KG1 (cell line): Measurements from ENCODE around the gene FDX2.

Source experiments
- DNase-seq: peaks from one replicate; lab custom pipeline; 2025; lab: John Stamatoyannopoulos, UW

FDX2 gene

DNA sequence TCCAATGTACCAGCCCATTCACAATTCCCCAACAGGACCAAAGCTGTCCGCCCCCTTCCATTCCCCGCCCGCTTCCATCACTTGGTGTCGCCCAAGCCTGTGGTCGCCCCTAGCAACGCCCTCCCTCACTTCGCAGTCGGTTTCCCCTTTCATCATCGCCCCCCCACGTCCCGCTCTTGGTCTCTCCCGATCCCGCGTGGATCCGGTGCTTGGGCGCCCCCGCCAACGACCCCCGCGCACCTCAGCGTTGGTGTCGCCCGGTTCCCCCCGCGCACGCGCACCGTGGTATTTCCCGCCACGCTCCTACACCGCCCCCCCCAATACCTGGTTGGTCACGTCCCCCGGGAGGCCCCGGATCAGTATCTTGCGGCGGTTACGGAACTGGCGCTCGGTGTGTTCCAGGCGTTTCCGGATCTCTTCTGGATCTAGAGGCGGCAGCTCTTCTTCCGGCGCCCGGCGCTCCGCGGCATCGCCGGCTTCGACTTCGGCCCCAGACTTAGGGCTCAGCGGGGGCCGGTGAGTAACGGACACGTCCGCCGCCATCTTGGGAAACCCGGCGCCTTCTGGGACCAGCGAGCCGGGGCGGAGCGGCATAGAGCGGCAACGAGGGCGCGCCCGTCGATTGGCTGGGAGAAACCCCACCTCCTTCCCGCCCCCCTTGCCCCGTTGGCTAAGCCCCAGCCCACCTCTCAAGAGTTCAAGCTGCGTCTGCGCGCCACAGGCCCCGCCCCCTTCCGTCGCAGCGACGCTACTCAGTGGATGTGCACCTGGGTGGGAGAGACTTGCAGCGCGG lies 17.3 kb upstream of the FDX2 start, which contains the start of gene RAVER1:
Gene RAVER1, minus strand, starts transcription at position 565 of the 793 bp plus-strand sequence. Its CDS starts 22 bp downstream, at position 543.
- DNase-seq: peak; percentile 90

DNA sequence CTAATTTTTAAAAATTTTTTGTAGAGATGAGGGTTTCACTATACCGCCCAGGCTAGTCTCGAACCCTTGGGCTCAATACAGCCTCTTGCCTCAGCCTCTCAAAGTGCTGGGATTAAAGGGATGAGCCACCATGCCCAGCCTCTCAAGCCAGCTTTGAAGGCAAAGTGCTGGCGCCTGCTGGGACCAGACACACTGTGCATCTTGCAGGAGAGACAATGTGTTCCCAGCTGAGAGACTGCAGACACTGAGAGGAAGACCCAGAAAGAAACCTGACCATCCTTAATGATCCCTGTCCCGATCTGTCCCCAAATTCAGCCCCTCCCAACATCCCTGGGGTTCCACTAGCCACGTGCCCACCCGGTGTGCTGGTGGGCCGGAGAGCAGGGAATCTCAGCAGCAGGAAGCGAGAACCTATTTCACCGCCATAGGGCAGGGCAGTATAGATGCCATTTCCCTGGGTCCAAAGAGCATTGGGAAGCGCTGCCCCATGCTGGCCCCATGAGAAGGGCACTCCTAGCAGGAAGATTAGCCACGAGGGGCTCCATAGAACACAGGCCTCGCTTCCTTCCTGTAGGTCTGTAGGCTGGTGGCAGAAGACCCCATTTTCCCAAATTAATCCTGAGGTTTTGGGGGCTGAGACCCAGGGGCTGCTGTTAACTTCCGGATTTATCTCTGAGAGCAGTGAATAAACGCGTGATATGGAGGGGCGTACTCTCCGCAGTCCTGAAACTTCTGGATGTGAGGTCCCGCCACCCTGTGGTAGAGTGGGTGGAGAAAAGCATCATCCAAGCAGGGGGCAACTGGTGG lies 16.5 kb upstream of the FDX2 start:
- DNase-seq: no peak

DNA sequence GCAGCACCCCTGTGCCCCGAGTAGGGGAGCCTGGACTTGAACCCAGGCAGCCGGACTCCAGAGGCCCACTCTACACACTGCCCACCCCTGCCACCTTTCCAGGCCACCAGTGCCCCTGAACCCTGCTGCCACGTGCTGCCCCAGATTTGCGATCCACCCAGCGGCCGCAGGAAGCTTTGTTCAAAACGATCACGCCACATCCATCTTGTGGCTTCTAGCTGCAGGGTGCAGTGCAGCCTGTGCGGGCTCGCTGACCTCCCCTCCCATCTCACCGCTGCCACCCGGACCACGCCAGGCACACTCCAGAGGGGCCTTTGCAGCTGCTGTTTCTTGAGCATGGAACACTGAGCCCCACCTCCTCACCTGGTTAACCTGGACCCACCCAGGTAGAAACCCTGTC lies 13.7 kb upstream of the FDX2 start:
- no peak for DNase-seq

DNA sequence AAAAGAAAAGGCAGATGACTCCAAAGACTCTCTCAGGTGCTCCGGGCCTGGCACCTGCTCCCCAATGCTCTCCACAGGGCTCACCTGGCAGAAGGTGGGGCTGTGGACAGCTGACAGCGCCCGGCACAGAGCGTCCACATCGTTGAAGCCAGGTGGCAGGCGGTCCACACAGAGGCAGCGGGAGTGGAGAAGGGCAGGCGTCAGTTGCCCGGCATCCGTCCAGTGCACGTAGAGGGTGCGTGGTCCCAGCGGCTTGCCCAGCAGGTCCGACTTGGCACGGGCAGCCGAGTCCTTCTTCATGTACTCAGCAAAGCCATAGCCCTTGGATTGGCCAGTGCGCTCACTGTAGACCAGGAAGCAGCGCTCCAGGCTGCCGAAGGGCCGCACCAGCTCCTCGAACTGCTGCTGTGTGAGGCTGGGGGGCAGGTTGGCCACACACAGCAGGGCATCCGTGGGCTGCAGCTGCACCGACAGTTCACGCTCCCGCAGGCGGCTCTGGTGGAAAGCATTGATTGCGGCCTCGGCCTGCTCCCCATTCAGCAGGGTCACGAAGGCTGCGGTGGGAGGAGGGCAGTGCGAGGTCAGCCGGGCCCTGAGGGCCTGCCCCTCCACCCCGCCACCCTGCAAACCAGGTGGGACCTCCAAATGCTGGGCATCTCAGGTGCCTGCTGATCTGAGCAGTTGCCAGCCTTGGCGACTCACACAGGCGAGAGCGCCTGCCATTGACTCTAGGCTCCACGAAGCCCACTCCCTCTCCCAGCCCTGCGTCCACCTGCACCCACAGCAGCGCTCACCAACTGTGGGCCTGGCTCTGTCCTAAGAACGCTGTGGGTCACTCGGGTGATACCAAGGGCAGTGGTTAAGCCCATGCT lies 13.0 kb upstream of the FDX2 start:
- no peak for DNase-seq

DNA sequence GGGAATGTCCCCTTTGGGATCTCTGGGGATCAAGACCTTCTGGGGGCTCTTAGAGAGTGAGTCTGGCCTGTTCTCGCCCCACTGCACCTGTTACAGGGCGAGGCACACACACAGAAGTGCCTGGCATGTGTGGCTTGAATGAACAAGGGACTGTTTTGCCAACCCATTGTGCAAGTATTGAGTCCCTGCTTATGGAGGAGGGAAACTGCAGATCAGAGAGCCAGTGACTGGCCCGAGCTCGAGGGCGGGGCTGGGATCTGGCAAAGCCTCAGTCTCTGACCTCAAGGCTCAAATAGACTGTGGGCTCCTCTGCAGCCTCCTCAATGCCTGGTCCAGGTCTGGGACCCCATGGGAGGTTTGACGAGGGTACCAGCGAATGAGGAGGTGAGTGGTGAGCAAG lies 12.0 kb upstream of the FDX2 start:
- no peak for DNase-seq

DNA sequence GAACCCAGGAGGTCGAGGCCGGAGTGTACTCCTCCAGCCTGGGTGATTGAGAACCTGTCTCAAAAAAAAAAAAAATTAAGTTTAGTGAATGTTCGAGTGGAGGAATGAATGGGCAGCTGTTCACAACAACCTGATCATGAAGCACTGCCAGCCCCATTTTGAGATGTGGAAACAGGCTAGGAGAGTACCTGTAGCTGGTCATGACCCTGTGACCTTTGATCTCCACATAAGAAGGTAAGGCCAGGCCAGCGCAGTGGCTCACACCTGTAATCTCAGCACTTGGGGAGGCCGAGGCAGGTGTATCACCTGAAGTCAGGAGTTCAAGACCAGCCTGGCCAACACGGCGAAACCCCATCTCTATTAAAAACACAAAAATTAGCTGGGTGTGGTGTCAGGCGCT lies 9.9 kb upstream of the FDX2 start:
- DNase-seq: no peak

DNA sequence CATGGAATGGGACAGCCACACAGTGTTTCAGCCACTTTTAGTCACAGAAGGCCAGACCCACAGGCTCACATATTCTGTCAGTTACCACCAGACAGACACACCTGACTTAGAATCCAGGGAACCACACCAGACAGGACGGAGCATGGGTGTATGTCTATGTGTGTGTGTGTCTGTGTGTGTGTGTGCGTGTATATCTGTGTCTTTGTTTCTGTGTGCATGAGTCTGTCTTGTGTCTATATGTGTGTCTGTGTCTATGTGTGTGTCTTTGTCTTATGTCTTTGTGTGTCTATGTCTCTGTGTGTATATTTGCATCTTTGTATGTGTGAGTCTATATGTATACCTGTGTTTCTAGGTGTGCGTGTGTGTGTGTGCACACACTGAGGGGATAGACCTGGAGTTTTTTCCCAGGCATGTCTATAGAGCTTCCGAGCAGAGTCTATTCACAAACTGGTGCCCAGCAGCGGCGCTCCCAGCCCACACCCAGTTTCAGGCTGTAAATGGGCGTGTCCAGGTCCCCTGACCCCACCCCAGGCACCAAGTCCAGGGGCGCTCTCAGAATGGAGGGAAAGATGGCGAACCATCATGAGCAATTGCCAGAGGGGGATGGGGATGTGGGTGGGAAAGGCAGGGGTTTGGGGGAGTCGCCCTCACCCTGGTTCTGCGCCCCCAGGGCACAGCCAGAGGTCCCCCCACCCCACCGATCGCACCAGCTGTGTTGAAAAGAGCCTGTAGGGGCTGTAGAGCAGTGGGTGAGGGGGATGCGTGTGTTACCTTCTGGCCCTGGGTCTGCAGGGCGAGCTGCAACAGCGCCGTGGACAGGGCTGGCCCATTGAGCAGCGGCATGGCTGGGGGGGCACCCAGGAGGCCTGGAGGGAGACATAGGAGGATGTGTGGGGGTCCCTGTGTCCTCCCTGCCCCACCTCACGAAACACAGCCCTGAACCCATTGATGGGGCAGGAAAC lies 6.3 kb upstream of the FDX2 start:
- DNase-seq: no peak

DNA sequence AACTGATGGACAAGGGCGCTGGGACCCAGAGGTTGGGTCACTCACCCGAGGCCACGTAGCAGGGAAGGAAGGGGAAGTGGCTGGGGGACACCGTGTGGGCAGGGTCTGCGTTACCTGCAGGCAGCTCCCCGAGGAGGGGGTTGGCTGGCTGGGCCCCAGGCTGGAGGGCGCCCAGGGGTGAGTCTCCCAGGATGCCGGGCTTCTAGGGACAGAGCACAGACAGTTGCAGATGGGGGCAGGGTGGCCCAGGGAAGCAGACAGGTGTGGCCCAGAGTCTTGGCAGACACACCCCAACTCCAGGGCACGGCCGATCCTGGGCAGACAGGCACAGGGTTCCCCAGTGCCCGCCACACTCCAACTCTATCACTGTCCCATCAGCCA lies 5.6 kb upstream of the FDX2 start:
- no peak for DNase-seq

DNA sequence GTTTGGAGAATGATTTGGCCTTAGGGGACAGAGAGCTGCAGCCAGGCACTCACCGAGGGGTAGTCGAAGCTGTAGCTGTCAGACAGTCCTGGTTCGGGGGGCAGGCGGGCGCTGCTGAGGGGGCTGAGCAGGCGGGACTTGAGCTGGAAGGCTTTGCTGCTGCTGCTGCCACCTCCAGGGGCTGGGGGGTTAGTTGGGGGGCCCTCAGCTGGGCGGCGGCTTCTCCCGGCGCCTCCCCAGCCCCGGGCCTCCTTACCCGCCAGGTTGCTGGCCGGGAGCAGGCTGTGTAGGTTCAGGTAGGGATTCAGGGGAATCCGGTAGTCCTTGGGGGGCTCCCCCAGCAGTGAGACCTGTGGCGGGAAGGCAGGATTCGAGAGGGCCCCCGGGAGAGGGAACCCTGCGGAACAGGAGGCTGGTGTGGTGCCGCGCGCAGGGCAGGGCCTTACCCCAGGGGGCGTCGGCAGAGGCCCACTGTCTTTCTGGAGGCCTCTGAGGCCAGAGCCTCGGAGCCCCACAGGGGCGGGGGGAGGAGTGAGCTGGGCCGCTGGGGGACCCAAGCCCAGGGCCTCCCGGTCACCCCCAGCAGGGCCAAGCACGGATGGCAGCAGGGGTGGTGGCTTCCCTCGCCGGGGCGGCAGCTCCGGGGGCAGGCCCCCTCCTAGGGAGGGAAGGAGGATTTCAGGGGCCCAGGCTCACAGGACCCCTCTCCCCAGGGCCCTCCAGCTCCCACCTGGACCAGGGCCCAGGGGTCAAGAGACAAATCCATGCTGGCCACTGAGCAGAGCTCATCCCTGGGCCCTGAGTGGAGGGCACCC lies 5.0 kb upstream of the FDX2 start:
- DNase-seq: no peak

DNA sequence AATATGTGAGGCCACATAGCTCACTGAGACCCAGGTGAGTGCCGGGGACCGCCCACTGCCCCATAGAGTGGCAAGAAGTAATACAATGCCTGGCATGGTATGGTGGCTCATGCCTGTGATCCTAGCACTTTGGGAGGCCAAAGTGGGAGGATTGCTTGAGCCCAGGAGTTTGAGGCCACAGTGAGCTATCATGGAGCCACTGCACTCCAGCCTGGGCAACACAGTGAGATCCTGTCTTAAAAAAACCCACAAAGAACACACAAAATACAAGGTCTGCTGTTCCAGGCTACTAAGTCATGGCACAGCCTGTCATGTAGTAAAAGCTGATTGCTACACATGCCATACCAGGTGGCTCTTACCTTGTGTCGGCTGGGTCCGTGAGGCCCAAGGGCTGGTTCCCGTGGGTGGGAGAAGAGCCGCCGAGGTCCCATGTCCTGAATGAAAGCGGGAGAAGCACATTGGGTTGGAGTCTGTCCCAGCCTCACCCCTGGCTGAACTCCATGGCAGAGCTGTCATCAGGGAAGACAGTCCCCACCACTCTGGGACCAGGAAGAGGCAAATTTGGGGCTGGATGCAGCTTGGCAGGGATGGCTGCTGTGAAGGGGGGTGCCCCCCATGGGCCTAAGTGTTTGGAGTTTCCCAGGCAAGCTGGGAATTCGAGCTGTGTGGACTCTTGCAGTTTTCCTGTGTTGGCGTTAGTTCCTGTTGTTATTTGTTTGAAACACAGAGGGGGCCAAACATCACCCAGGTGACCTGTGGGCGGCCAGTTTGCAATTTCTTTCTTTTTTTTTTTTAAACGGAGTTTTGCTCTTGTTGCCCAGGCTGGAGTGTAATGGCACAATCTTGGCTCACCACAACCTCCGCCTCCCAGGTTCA lies 3.2 kb upstream of the FDX2 start:
- no peak for DNase-seq

DNA sequence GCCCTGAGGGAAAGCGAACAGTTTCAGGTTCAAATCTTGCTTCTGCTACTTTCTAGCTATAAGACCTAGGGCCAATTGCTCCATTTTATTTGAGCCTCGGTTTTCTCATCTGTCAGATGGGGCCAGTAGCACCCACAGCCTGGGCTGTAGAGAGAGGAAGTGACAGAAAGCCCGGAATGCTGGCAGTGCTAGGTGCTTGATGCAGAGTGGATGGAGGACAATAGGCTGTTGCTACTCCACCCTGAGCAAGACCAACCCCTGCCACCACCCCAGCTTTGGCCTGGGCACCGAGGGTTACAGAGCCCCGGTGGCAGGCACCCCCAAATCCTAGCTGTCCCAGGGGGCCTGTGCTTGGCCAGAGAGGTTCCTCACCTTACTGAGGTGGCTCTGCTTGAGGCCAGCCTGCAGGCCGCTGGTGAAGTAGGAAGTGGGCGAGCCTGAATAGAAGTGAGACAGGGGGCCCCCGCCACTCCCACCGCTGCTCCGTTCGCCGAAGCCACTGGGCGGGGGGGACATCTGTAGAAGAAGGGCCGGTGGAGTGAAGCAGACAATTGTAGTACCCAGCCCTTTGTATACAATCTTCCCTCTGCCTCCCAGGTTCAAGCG lies 2.1 kb upstream of the FDX2 start:
- no peak for DNase-seq

DNA sequence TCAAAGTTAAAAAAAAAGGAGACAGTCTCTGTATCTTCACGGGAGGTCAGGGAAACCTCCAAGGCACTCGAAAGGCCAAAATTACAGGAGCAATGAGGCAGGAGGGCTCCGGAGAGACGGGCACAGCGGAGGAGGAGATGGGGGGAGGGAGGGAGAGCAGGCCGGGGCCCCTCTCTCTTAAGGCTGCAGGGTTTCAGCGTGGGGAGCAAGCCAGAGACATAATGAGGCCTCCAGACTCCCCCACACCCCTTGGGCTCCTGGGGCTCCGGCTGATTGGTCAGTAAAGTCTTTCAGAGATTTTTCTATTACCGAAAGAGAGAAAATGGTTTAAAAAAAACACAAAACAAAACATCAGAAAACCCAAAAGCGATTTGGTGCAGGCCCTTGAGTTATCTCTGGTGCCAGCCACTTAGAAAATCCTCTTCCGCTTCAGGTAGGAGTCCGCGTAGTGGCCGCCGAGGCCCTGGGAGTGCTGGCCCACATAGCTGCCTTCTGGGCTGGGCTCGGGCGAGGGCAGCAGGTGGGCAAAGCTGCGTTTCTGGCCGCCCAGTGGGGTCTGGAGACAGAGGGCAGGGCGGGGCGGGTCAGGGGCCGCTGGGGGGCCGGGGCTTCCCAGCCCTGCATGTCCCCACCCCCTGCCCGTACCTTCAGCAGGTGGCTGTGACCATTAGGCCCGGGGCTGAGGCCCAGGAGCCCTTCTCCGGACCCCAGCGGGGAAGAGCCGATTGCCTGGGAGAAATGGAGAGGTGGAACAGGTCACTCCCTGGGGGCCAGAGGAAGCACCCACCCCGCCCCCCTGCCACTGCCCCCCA lies 1.4 kb upstream of the FDX2 start:
- DNase-seq: no peak

DNA sequence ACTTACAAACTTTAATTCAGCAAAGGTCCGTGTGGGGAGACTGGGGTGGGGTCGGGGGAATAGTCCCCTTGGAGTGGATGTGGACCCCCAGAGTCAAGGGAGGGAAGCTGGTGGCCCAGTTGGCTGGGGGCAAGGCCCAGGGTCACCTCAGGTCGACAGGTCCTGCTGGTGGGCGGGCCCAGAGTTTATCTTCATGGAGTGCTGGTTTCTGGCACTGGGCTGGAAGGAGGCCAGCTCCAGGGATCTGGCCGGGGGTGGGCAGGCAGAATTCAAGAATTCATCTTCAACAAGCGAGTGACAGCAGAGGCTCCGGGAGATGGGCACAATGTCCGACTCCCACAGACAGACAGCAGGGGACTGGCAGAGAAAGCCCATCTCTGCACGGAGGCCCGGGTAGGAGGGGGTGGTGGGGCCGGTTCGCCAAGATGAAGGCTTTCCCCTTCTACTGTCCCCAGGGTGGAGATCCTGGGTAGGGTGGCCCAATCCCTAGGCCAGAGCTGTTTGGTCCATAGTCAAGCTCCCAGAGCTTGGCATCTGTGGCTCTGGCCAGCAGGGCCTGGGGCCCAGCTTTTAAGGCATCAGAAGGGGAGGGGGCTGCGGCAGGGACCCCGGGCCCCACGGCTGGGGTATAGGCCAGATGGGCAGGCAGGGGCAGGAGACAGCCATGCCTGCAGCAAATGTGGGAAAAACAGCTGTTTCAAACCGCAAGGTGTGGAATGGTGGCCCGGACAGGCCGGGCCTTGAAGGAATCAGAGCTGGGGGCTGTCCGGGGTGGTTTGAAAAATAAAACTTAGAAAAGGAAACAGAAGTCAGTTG lies 622 bp upstream of the FDX2 start:
- DNase-seq: no peak

DNA sequence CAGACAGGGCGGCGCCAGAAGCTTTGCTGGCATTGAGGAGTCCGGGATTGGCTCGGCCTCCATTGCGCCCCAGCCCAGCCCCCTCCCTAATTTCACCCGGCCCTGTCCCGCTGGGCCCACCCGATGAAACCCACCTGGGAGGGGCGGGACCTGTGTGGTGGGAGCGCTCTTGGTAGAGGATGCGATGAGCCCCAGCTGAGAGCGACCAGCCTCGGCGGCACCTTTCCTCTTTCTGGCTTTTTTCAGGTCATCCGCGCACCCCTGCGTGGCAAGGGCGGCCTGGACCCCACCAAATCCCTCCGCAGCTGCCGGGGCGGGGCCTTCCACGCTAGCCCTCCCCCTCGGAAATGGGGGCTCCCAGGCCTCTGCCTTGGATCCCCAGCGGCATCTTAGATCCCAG lies 6.4 kb downstream of the FDX2 start, which contains the start of gene ZGLP1:
Gene ZGLP1, minus strand, starts transcription at position 393 of the 400 bp plus-strand sequence.
- no peak for DNase-seq

DNA sequence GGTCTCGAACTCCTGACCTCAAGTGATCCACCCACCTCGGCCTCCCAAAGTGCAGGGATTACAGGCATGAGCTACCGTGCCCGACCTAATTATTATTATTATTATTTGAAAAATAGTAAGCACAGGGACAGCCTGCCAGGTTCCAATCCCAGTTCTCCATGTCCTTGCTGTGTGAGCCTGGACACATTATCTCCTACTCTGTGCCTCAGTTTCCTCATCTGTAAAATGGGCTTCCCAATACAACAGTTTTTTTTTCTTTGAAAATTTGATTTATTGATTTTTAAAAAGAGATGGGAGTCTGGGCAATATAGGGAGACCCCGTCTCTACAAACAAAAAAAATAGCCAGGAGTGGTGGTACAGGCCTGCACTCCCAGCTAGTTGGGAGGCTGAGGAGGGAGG lies 9.5 kb downstream of the FDX2 start:
- no peak for DNase-seq

DNA sequence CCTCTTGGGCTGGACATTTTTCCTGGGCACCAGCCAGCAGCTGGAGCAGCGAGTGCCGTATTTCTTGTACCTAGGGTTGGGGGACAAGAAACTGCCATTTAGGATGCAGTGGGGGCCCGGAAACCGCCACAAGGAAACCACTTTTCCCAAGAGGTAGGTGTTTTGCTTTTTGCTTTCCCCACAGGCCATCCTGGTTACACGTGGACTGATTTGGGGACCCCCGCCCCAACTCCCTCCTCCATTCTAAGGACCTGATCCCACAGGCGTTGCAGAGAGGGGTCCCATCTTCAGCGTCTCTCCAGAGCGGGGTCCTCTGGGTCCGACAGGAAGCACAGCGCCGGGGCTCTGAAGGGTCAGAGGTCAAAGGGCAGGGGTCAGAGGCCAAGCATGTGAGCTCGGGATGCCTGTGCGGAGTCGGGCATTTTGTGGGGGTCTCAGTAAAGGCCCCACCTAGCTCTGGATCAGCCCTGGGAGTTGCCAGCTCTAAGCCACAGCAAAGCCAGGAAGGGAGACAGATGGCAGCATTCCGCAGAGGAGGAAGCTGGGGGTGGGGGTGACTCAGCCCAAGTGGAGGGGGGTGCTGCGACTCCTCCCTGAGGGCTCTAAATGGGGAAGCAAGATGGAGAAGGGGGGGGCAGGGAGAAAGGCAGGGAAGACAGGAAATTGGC lies 10.5 kb downstream of the FDX2 start:
- DNase-seq: no peak
